ENCODE data around the gene ENO2. TPM values are rescaled to one million over a fixed set of nuclear protein-coding genes. Genes with fewer than 3 reads are reported as not detected.

ENO2 gene
- total RNA-seq, 2 experiments from 2014 or later = 171 to 175 TPM

- POLR2A ChIA-PET = no interaction called here
- CTCF ChIA-PET = interaction anchor here (0.7 to 3.7 kb wide), 8 partner anchors 9 to 52 kb away, joined by 4 to 51 read pairs (median 8); partner anchors contain the start of genes C12orf57, ENO2 and RNU7-1
Observed at GRCh38 chr12:6923003-6923732, 8.8 kb downstream of the ENO2 start.

- POLR2A ChIA-PET = interaction anchor here (0.6 kb wide), 1 partner anchor 20 kb away, joined by 3 read pairs; the partner anchor contains the start of gene C12orf57
- CTCF ChIA-PET = interaction anchor here (0.7 to 3.7 kb wide), 13 partner anchors 9 to 69 kb away, joined by 3 to 51 read pairs (median 4); partner anchors contain the start of genes C12orf57, ENO2 and RNU7-1
Observed at GRCh38 chr12:6923851-6924250, 9.5 kb downstream of the ENO2 start.

- POLR2A ChIA-PET = interaction anchor here (0.6 to 5.4 kb wide), 6 partner anchors 11 to 52 kb away, joined by 4 to 32 read pairs (median 8); partner anchors contain the start of genes C12orf57, ENO2, RNU7-1 and SPSB2
- CTCF ChIA-PET = interaction anchor here (0.9 to 3.7 kb wide), 12 partner anchors 9 to 186 kb away, joined by 3 to 51 read pairs (median 4); partner anchors contain the start of genes C12orf57, RNU7-1 and SPSB2
Observed at GRCh38 chr12:6925239-6925539, 10.8 kb downstream of the ENO2 start.

DNA sequence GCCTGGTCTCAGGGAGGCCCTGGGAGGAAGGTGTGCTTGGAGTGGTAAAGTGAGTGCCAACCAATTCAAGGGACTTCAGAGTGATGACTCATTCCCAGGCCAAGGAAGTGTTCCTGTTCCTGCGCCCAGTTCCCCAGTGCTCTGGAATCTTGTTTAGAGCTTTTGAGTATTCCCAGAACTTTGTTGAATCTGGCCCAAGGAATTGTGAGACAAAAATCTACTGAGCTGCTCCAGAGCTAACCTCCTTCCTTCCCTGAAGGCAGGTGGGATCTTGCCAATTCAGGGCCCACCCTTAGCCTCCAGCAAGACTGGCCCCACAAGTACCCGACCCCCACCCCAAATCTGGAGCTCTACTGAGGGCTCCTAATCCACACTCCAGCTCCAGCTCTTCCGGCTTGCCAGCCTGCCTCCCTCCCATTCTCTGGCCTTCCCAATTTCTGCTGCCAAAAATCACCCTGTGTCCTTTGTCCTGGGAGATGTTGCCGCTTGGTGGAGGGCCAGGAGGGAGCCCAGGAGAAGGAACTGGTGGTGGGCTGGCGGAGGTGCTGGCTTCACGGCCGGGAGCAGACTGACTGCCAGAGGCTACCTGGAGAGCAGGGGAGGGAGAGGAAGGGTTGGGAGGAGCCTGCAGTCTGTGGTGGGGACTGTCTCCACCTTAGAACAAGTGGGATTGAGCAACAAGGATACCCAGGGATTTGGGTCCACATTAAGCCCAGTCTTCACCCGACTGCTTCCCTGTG, 11.3 kb downstream of the ENO2 start:
- ChIA-PET POLR2A (interaction anchor here (0.6 to 5.4 kb wide), 6 partner anchors 11 to 53 kb away, joined by 4 to 32 read pairs (median 8); partner anchors contain the start of genes C12orf57, ENO2, RNU7-1 and SPSB2), CTCF (interaction anchor here (0.7 to 3.7 kb wide), 10 partner anchors 9 to 186 kb away, joined by 3 to 51 read pairs (median 4); partner anchors contain the start of gene SPSB2)

DNA sequence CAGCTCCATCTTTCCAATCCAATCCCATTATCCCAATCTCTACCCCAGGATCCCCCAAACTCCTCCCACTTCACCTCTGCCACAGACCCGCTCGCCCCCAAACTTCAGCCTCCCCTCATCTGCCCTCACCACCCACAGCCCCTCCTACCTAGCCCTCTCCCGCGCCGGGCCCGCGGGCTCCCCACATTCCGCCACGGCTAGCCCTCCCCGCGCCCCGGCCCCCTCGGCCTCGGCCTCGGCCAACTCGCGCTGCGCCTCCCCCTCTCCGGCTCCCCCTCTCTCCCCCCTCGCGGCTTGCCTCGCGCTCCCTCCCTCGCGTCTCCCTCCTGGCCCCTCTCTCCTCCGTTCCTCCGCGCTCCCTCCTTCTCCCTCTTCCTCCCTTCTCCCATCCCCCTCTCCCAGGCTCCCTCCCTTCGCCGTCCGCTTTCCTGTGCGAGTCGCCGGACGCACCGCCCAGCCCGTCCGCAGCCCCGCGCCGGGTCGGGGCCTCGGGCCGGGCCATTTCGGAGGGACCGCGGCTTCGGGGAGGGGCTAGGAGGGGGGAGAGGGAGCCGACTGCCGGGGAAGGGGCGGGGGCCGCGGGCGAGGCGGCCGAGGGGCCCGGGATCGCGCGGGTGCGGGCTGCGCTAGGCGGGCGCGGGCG, 13.1 kb downstream of the ENO2 start, which contains the start of gene ATN1:
TSS of gene ATN1 (plus strand) at position 581 of the 643 bp plus-strand sequence. CDS start 6,043 bp downstream, outside the sequence.
- CTCF ChIA-PET = interaction anchor here (1.1 kb wide), 1 partner anchor 20 kb away, joined by 3 read pairs; no protein-coding TSS in a partner anchor
- POLR2A ChIA-PET = interaction anchor here (0.6 to 5.4 kb wide), 8 partner anchors 10 to 109 kb away, joined by 3 to 32 read pairs (median 5); partner anchors contain the start of genes C12orf57, ENO2, RNU7-1 and SPSB2

GRCh38 chr12:6928022-6928702, 13.8 kb downstream of the ENO2 start:
- CTCF ChIA-PET = interaction anchor here (0.6 to 1.5 kb wide), 5 partner anchors 9 to 36 kb away, joined by 3 to 4 read pairs (median 3); partner anchors contain the start of genes C12orf57 and RNU7-1
- POLR2A ChIA-PET = interaction anchor here (0.6 to 5.4 kb wide), 3 partner anchors 9 to 180 kb away, joined by 4 to 32 read pairs (median 4); partner anchors contain the start of gene SPSB2

DNA sequence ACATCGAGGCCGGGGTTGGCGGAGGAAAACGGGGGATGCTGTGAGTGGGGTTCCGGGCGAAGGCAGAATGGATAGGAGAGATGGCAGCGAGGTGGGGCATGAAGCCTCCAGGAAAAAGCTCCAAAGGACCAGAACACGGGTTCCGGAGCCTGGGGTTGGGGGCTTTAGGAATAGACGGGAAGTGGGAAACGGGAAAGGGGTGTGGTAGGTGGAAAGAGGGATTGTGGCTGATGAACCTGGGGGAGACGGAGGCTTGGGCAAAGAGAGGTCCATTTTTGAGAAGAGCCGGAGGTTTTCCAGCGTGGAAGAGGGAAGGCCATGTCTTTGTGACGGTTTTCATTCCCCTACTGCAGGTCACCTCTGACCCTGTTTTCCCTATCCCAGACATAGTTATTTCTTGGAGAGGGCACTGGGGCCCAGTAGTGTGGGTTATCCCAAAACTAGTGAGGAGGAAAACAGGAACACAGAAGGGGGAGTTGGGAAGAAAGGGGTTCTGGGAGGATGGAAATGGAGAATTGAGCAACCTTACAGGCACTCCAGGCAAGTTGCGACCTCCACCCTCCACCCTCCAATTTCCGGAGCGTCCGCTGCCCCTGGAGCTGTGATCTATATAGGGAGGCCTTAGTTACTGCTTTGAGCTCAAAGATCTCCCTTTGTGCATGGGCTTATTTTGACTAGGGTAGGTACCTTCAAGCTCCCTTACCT, 14.5 kb downstream of the ENO2 start:
- CTCF ChIA-PET = interaction anchor here (0.6 to 1.8 kb wide), 6 partner anchors 8 to 36 kb away, joined by 3 to 5 read pairs (median 4); partner anchors contain the start of genes C12orf57 and RNU7-1
- POLR2A ChIA-PET = interaction anchor here (0.5 to 5.4 kb wide), 4 partner anchors 8 to 179 kb away, joined by 4 to 32 read pairs (median 4); partner anchors contain the start of gene SPSB2

DNA sequence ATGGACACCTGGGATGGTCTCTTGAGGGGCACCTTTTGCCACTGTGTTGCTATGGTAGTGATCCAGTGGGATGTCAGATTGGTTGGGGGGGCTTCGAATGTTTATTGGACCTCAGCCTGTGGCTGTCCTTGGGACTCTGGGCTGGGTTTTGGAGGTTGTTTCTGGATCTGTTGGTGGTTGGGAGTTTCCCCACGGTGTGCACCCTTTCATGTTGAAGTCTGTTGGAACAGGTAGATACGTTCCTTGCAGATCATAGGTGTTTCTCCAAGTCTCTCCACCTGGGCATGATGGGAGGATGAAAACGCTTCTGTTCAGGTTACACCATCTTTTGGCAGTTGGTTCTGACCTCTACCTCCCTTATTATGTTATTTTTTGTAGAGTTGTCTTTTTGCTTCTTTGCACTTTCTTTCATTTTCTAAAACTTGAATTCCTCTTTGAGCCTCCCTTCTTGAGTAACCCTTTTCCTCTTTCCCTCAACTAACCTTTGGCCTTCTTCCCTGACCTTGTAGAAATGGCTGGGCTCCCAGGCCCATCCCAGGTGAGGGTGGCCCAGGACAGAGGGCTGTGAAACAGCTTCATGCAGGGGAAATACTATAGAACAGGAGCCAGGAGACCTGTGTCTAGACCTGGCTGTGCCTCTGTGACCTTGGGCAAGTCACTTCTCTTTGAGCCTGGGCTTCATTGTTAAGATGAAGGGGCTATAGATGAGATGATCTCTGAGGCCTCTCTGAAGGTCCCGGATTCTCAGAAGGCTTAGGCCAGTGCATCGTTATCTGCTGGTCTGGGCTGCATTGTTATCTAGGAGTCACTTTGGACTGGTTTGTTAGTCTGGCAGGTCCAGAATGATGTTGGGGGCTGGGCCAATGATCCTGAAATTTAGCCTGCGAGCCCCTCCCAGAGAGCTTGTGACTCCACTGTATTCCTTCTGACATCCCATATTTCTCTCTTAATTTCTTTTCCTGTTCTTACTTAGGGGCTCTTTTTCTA, 15.4 kb downstream of the ENO2 start:
- ChIA-PET POLR2A (interaction anchor here (0.5 to 5.4 kb wide), 3 partner anchors 7 to 20 kb away, joined by 3 to 32 read pairs (median 4); partner anchors contain the start of gene RNU7-1), CTCF (interaction anchor here (1.1 to 1.8 kb wide), 5 partner anchors 10 to 180 kb away, joined by 3 to 5 read pairs (median 3); partner anchors contain the start of gene C1RL)

DNA sequence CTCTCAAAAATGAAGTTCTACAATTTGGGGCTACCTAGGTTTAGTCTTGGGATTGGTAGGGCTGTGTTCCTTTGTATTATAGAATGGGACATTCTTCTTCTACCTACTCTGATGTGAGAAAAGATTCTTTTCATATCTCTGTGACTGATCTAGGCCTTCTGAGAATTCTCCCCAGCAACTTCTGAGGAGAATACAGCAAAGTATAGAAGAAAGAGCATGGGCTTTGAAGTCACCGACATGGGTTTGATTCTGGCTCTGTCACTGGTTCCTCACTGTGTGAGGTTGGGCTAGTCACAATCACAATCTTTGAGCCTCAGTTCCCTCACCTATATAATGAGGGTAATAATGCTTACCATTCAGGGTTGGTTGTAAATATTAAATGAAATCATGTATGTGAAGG, 18.4 kb downstream of the ENO2 start:
- ChIA-PET CTCF (interaction anchor here (0.6 to 2.0 kb wide), 2 partner anchors 9 to 11 kb away, joined by 3 to 9 read pairs; no protein-coding TSS in a partner anchor), POLR2A (interaction anchor here (2.8 kb wide), 1 partner anchor 10 kb away, joined by 13 read pairs; the partner anchor contains the start of genes C12orf57 and RNU7-1)

DNA sequence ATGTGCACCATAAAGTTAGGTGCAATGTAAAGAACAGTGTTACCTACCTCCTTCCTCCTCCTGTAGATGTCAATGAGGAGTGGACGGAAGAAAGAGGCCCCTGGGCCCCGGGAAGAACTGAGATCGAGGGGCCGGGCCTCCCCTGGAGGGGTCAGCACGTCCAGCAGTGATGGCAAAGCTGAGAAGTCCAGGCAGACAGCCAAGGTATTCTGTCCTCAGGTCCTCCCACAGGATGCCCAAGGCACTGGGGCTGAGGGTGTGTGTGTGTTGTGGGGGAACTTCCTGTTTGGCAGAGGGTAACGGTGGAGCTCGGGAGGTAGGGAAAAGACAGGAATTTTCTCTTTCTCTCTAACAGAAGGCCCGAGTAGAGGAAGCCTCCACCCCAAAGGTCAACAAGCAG, 19.7 kb downstream of the ENO2 start:
- POLR2A ChIA-PET = interaction anchor here (0.6 to 2.8 kb wide), 2 partner anchors 9 to 64 kb away, joined by 3 to 13 read pairs; partner anchors contain the start of genes C12orf57 and RNU7-1
- CTCF ChIA-PET = interaction anchor here (1.7 to 6.2 kb wide), 2 partner anchors 9 to 65 kb away, joined by 5 to 51 read pairs; no protein-coding TSS in a partner anchor

DNA sequence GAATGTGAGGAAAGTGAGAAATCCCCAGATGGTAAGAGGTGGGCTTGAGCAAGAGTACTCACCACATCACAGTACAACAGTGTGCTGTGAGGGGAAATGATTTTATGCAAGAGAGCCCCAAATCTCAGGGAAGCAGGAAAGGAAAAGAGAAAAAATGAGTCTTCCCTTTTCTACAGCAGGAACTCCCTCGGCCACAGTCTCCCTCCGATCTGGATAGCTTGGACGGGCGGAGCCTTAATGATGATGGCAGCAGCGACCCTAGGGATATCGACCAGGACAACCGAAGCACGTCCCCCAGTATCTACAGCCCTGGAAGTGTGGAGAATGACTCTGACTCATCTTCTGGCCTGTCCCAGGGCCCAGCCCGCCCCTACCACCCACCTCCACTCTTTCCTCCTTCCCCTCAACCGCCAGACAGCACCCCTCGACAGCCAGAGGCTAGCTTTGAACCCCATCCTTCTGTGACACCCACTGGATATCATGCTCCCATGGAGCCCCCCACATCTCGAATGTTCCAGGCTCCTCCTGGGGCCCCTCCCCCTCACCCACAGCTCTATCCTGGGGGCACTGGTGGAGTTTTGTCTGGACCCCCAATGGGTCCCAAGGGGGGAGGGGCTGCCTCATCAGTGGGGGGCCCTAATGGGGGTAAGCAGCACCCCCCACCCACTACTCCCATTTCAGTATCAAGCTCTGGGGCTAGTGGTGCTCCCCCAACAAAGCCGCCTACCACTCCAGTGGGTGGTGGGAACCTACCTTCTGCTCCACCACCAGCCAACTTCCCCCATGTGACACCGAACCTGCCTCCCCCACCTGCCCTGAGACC, 21.2 kb downstream of the ENO2 start:
- CTCF ChIA-PET = interaction anchor here (0.7 to 6.2 kb wide), 5 partner anchors 11 to 1125 kb away, joined by 3 to 52 read pairs (median 3); partner anchors contain the start of gene SPSB2
- POLR2A ChIA-PET = interaction anchor here (0.6 to 2.6 kb wide), 3 partner anchors 9 to 64 kb away, joined by 3 to 32 read pairs (median 4); partner anchors contain the start of gene ATN1

GRCh38 chr12:6936194-6936635, 21.8 kb downstream of the ENO2 start:
- CTCF ChIA-PET = interaction anchor here (0.7 to 6.2 kb wide), 4 partner anchors 11 to 1125 kb away, joined by 3 to 52 read pairs (median 27); partner anchors contain the start of gene SPSB2
- POLR2A ChIA-PET = interaction anchor here (0.6 to 2.6 kb wide), 8 partner anchors 9 to 69 kb away, joined by 3 to 32 read pairs (median 4); partner anchors contain the start of genes ATN1 and TPI1

GRCh38 chr12:6936636-6937480, 22.5 kb downstream of the ENO2 start:
- CTCF ChIA-PET = interaction anchor here (0.8 to 6.2 kb wide), 5 partner anchors 8 to 64 kb away, joined by 3 to 52 read pairs (median 8); partner anchors contain the start of genes ENO2 and SPSB2
- POLR2A ChIA-PET = interaction anchor here (0.5 to 2.6 kb wide), 15 partner anchors 10 to 248 kb away, joined by 3 to 32 read pairs (median 5); partner anchors contain the start of genes ATN1, LPCAT3, SPSB2 and TPI1

All from activated CD8-positive, alpha-beta memory T cell treated with anti-CD3 and anti-CD28 coated beads for 36 hours (primary cell).